NCI-H2107 treated with DMSO at 0.1 percent for 48 hours (cell line): ENCODE data around the gene LYSET.
"Not testable (repeated sequence)": the region's sequence is repeated elsewhere in the genome, so short reads cannot be mapped to it uniquely, and the experiment has no call there.

ENCODE experiments used
- DNase-seq: peaks from one replicate; lab custom pipeline; 2025; ENCODE audit not compliant: unreplicated experiment; lab: John Stamatoyannopoulos, UW

LYSET gene

DNA sequence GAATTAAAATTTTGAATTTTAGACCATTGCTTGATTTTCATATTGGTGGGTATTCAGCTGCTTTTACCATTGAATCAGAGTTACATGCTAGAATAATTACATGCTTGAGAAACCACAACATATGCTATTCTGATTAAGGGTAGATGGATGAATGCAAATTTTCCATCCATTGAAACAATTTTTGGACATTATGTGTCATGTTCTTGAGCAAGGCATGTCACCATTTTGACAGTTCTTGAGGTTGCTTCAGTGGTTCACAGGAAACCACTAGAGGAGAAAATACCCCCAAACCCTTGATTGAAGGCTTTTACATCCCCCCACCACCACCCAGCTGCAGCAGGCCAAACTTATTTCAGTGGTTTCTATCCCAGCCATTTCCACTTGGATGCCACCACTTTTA is 35.4 kb downstream of the LYSET start:
- no peak for DNase-seq

DNA sequence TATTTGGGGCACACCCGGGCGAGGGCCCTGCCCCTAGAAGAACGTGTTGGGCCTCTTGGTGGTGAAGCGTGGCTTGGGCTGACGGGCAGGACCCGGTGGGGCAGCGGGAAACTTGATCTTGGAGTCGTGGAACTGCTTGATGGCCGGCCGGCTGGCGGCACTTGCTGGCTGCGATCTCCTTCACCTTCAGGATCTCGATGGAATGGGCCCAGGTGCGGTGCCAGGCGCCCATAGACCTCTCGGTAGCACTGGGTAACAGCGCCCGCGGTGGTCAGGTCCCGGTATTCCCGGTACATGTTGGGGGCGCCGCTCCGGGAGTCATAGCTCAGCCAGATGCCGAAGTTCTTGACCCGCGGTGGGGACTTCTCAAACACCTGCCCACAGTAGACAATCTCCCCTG is 38.4 kb downstream of the LYSET start:
- DNase-seq, result no peak

DNA sequence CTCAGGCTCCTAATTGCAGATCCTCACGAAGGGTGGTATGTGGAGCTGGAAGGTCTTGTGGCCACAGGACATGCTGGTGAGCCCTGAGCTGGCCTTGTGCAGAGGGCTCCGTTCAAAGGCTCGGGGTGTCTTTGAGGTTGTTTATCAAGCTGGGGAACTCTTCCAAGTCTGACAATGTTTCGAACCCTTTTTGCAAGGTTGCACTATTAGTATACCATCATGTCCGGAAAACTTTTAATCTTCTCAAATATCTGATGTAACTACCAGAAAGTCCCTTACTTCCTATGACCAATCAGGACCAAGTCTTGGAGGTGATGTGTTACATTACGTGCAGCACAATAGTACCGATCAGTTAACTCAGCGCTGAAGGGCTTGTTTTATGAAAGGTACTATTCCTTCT is 43.4 kb downstream of the LYSET start:
- DNase-seq, result no peak

DNA sequence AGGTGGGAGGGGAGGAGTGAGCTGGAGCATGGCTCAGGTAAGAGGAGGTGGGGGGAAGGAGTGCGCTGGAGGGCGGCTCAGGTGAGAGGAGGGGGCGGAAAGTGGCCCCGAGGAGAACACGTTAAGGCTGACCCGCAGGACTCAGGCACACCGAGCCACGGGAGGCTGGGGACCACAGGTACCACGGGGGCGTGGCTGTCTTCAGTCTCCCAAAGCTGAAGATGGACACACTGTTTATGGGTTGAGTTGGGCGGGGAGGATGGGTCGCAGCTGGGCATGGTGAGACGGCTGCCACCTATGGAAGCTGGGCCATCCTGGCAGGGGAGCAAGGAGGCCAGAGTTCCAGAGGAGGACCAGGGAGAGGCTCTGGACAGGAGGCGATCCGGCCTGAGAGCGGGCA is 45.4 kb downstream of the LYSET start:
- no peak for DNase-seq

DNA sequence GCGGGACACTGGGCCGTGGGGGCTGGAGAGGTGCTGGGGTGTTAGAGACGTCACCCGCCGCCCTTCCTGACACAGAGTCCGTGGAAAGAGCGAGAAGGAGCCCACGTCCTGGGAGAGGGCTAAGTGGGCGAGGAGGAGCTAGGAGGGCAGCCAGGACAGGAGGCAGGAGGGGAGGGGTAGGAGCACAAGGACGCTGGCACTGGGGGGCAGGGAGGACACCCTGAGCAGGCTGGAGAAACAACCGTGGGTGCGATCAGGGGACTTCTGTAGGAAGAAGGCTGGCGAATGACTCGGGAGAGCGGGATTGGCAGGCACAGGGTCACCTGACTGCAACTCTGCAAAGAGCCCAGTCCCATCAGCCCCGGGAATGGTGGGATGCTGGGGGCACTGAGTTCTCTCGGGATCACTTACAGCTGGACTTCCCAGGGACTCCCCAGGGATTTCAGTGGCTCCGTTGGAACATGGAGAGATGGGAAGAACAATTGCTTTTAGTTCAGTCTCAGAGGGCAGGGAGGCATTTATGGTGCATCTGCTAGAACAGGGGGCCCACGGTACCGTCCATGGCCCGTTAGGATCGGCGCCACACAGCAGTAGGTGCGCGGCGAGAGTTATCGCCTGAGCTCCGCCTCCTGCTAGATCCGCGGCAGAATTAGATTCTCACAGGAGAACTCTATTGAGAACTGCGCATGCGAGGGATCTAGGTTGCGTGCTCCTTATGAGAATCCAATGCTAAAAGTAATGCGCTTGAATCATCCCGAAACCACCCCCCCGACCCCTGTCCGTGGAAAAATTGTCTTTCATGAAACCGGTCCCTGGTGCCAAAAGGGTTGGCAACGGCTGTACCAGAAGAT is 46.2 kb downstream of the LYSET start:
- DNase-seq, result peak; percentile 81

DNA sequence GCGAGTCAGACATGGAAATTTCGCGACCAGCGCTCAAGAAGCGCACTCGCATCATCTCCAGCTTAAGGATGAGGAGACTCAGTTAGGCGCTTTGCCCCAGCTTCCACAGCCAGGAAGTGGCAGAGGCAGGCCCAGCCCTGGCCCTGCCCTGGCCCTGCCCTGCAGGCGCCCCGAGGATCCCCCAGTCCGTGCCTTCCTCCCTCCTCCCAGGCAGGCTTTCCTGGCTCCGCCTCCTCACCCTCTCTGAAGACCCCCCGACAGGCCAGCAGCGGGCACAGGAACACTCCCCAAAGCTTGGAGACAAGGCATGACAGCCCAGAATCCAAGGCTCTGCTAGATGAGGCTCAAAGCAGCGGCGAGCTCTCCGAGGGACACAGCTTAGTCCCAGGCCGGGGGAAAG is 47.0 kb downstream of the LYSET start:
- DNase-seq, result no peak

DNA sequence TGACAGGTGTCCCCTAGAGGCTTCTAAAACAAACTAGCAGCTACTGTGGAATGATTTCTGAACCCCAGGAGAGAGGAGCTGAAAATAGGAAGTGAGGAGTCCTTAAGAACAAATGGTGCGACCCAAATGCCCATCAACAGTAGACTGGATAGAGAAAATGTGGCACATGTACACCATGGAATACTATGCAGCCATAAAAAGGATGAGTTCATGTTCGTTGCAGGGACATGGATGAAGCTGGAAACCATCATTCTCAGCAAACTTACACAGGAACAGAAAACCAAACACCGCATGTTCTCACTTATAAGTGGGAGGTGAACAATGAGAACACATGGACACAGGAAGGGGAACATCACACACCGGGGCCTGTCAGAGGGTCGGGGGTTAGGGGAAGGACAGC is 48.0 kb downstream of the LYSET start:
- DNase-seq, result not testable (repeated sequence)

DNA sequence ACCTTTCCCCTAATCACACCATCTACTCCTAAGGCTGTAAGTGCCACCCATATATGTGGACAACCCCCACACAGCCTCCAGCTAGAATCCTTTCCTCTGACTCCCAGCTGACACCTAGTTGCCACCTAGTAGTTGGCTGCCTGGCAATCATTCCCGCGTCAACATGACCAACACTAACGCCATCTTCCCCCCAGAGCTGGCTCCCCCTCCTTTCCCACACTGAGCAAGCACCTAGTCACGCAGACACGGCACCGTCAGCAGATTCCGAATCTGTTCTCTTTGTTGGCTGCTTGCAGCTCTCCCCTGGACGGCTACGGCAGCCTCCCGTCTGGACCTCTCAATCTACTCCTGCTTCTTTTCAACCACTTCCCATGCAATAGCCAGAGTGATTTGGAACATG is 49.7 kb downstream of the LYSET start:
- DNase-seq, result no peak
